Tibial nerve (tissue), 3 donors: ENCODE results near the gene BATF.

ENCODE experiments used
- POLR2A ChIP-seq, 2 donors: fragments of 450-650 bp; IDR thresholded peaks; one replicate each; pipeline ENCODE4 v1.6.1; 2017; ENCODE audit warnings: antibody characterized with exemption in 2 of 2, mild to moderate bottlenecking in 2 of 2, moderate library complexity in 2 of 2
- TF ChIP-seq, protein P1 (sequence below), 5 experiments: fragments of 200-600 bp in 3 of 5; fragments of 450-650 bp in 2 of 5; sonication (generic) in 3 of 5; IDR thresholded peaks; one replicate each; pipeline ENCODE4 v1.5.1; 2016 to 2019; ENCODE audit warnings: antibody characterized with exemption in 5 of 5, mild to moderate bottlenecking in 3 of 5, moderate library complexity in 2 of 5

GRCh38 chr14:75504411-75504810 lies 17.9 kb upstream of the BATF start:
- TF ChIP-seq, protein P1, sequence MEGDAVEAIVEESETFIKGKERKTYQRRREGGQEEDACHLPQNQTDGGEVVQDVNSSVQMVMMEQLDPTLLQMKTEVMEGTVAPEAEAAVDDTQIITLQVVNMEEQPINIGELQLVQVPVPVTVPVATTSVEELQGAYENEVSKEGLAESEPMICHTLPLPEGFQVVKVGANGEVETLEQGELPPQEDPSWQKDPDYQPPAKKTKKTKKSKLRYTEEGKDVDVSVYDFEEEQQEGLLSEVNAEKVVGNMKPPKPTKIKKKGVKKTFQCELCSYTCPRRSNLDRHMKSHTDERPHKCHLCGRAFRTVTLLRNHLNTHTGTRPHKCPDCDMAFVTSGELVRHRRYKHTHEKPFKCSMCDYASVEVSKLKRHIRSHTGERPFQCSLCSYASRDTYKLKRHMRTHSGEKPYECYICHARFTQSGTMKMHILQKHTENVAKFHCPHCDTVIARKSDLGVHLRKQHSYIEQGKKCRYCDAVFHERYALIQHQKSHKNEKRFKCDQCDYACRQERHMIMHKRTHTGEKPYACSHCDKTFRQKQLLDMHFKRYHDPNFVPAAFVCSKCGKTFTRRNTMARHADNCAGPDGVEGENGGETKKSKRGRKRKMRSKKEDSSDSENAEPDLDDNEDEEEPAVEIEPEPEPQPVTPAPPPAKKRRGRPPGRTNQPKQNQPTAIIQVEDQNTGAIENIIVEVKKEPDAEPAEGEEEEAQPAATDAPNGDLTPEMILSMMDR (IDR thresholded peaks at IDR 0.05), result no peak
- no peak for TF ChIP-seq POLR2A (IDR thresholded peaks at IDR 0.05)
